ENCODE measurements around the gene MEX3C.

- TF ChIP-seq, protein P1, sequence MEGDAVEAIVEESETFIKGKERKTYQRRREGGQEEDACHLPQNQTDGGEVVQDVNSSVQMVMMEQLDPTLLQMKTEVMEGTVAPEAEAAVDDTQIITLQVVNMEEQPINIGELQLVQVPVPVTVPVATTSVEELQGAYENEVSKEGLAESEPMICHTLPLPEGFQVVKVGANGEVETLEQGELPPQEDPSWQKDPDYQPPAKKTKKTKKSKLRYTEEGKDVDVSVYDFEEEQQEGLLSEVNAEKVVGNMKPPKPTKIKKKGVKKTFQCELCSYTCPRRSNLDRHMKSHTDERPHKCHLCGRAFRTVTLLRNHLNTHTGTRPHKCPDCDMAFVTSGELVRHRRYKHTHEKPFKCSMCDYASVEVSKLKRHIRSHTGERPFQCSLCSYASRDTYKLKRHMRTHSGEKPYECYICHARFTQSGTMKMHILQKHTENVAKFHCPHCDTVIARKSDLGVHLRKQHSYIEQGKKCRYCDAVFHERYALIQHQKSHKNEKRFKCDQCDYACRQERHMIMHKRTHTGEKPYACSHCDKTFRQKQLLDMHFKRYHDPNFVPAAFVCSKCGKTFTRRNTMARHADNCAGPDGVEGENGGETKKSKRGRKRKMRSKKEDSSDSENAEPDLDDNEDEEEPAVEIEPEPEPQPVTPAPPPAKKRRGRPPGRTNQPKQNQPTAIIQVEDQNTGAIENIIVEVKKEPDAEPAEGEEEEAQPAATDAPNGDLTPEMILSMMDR (IDR thresholded peaks at IDR 0.05): no peak
- no peak for TF ChIP-seq POLR2A (IDR thresholded peaks at IDR 0.05)
Measured at GRCh38 chr18:51157215-51157614, 40.3 kb downstream of the MEX3C start.
